Fibroblast of villous mesenchyme (primary cell): ENCODE results near the gene GRIK2. TPM values are rescaled to one million over a fixed set of nuclear protein-coding genes. Genes with fewer than 3 reads are reported as not detected.
"Not testable (repeated sequence)": the region's sequence is repeated elsewhere in the genome, so short reads cannot be mapped to it uniquely, and the experiment has no call there.

Experiments
- DNase-seq: peaks from one replicate; pipeline ENCODE4 v3.0.0-alpha.2; 2010; ENCODE audit warnings: low read depth
- H3K4me3 ChIP-seq: 2 replicates; pipeline ENCODE4 v1.5.1; 2011; ENCODE audit warnings: low read depth, mild to moderate bottlenecking, low read length
- total RNA-seq: library from RNA; depleted of rRNA; stranded (reverse); fragments of >200 nt; gene quantifications from 2 replicates; pipeline ENCODE4 v1.2.3, GENCODE V29; 2012
- TF ChIP-seq, protein P1 (sequence below): IDR thresholded peaks from 2 replicates; pipeline ENCODE4 v1.5.1; 2012; ENCODE audit warnings: low read depth, mild to moderate bottlenecking, low read length; ENCODE audit not compliant: insufficient read depth

The GRIK2 gene
- total RNA-seq, 1 donor, result 15.1 TPM

DNA sequence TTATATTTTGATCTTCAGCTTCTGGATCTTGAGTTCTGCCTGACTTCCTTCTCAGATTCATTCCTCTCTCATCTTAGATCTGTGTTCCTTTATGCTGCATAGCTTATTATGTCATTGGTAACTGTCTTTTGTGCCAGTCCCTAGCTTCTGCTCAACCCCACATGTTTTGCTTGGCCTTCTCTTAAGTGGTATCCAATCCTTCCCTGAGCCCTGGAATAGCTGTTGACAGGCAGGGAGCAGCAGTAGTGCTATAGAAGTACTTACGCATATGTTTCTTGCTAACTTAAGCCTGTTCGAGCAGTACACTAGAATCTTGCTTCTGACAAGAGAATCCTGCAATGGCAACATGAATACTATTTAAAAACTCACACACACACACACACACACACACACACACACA lies 13.6 kb upstream of the GRIK2 start:
- H3K4me3 ChIP-seq, result no peak overlapping the region
- DNase-seq, result no peak
- TF ChIP-seq, protein P1, sequence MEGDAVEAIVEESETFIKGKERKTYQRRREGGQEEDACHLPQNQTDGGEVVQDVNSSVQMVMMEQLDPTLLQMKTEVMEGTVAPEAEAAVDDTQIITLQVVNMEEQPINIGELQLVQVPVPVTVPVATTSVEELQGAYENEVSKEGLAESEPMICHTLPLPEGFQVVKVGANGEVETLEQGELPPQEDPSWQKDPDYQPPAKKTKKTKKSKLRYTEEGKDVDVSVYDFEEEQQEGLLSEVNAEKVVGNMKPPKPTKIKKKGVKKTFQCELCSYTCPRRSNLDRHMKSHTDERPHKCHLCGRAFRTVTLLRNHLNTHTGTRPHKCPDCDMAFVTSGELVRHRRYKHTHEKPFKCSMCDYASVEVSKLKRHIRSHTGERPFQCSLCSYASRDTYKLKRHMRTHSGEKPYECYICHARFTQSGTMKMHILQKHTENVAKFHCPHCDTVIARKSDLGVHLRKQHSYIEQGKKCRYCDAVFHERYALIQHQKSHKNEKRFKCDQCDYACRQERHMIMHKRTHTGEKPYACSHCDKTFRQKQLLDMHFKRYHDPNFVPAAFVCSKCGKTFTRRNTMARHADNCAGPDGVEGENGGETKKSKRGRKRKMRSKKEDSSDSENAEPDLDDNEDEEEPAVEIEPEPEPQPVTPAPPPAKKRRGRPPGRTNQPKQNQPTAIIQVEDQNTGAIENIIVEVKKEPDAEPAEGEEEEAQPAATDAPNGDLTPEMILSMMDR, result no peak

DNA sequence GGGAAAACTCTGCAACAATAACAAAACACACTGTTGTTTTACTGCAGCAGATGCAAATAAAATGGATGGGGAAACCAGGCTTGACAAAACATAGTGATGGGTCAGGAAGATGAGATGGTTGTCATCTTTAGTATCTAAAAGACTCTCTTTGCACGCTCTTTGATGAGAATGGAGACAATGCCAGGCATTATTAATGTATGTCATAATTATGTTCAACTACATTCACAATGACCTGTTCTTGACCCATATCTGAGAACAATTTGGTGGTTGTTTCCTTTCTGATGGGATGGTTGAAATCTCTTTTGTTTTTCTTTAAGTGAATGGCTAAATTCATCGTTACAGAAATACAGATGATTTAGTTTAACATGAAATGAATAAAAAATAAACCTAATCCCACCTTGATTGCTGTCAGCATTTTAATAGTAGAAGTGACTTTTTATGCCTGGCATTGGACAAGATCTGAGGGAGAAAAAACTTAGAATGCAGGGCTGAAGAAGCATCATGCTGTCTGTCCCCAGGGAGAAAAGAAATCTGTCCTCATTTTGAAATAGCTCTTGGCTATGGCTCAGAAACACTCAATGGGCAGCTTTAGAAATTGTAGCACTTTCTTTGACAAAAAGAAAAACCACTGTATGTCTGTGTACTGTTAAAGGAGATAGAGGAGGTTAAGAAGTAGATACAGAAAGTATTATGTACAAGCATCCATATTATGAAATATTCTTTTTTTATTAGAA lies 12.4 kb upstream of the GRIK2 start:
- H3K4me3 ChIP-seq, result no peak overlapping the region
- no peak for DNase-seq
- TF ChIP-seq, protein P1, result no peak

DNA sequence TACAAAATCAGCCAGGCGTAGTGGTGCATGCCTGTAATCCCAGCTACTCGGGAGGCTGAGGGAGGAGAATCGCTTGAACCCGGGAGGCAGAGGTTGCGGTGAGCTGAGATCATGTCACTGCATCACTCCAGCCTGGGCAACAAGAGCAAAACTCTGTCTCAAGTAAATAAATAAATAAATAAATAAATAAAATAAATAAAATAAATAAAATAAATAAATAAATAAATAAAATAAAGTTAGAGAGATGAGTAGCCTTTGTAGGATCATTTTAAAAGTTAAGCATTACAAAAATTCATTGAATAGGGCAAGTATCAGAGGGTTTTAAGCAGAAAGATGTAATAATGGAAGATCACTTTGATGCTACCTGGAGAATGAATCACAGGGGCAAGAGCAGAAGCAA lies 9.8 kb upstream of the GRIK2 start:
- H3K4me3 ChIP-seq, DNase-seq: not testable (repeated sequence)

DNA sequence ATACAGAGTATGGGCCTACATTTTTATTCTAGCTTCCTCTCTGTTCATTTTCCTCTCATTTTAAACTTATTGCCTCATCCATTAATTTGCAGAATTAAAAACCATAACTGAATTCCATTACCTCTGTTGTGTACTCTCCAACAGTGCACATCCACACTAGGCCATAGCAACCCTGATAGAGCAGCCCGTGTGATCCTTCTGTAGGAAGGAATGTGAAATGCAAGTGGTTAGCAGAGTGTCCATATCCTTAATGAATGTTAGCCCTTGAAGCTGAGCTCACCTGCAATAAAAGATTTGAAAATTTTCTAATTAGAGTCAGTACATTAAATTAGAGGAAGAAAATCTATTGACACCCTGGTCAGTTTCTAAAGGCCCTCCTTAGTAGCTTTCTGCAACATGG lies 6.5 kb upstream of the GRIK2 start:
- TF ChIP-seq, protein P1, result peak; percentile 44
- DNase-seq, result no peak
- no peak overlapping the region for H3K4me3 ChIP-seq

DNA sequence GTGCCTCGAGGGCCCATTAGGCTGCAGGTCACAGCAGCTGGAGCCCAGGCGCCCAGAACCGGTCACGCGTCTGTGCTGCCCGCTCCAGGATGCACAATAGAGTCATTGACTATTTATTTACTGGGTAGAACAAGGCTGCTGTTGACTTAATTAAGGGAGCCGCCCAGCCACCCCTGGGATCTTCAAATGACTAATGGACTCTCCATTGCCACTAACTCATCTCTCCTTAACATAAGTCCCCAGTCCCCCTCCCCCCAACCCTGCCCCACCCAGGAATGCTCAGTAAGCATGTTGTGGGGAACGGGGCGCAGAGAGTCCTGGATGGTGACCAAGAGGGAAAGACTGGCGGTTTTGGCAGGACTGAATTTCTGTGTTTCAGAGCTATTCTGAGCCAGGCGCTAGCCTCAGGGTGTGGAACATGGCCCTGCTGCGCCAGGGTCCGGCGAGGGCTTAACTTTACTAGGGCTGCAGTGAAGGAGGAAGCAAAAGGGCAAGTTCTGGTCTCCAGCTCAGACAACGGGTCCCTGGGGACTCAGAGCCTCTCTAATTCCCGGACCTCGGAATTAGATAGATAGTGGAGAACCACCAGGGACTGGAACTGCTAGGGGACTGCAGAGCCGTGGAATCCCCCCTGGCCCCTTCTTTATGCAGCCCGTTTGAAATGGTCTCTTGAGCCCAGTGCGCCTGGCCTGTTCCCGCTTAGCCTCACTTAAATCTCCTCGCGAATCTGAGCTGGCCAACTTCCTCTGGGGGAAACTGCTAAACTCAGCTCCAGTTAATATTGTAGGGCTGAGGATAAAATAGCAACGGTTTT lies 1.5 kb upstream of the GRIK2 start:
- DNase-seq, result no peak
- TF ChIP-seq, protein P1, result no peak
- H3K4me3 ChIP-seq, result no peak overlapping the region

DNA sequence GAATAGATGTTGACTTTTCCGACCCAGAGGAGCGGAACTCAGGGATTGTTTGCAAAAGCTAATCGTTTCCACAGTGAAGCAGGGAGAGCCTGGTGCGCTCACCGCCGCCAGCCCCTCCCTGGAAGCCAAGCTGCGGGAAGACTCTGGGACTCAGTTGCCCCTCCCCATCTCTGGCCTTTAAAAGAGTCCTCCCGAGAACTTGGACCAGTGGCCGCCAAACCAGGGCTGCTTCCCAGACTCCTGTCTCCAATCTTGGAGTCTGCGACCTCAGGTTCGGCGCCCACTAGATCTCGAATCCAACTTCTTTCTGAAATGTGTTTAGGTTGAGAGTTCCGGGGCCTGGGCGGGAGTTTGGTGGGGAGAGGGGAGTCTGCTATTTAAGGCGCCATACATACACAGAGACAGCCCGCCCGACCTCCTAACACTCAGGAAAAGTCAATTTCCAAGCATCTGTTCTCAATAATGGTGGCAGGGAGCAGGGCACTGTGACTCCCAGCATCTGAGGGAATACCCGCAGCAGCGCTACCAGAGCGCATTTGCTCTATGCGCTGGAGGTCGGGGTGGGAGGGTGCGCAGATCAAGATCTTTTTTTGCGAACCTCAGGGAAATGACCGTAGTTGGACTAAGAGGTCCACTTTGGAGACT lies 800 bp upstream of the GRIK2 start:
- TF ChIP-seq, protein P1, result no peak
- peak overlapping the region; percentile 56 for H3K4me3 ChIP-seq
- DNase-seq, result no peak

DNA sequence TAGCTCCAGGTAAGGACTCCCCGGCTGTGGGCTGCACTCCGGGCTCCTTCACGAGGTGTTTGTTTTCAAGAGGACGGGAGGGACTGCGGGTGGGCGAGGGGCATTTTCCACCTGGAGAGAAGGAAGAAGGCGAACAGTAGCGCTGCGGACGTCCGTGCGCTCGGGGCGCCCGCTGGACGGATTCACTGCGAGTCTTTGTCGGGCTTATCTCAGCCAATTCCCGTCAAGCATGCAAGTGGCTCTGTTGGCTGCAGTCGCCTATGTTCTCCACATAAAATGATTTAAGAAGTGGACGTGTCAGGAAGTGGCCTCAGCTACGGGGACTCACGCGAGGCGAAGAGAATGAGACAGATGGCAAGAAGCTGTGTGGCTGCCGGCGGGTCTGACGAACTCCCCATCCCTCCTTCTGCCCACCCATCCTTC lies 332 bp downstream of the GRIK2 start:
- peak overlapping the region; percentile 56 for H3K4me3 ChIP-seq
- DNase-seq, result peak; percentile 21
- TF ChIP-seq, protein P1, result no peak
